ENCODE results near the gene VENTX.

- no peak for TF ChIP-seq POLR2A (IDR thresholded peaks at IDR 0.05; ENCODE audit: low read depth)
- TF ChIP-seq CTCF (IDR thresholded peaks at IDR 0.05): no peak
Observed at GRCh38 chr10:133262696-133263095, 25.0 kb downstream of the VENTX start.
